ENCODE results near the gene CDH16.

- TF ChIP-seq, protein P1, sequence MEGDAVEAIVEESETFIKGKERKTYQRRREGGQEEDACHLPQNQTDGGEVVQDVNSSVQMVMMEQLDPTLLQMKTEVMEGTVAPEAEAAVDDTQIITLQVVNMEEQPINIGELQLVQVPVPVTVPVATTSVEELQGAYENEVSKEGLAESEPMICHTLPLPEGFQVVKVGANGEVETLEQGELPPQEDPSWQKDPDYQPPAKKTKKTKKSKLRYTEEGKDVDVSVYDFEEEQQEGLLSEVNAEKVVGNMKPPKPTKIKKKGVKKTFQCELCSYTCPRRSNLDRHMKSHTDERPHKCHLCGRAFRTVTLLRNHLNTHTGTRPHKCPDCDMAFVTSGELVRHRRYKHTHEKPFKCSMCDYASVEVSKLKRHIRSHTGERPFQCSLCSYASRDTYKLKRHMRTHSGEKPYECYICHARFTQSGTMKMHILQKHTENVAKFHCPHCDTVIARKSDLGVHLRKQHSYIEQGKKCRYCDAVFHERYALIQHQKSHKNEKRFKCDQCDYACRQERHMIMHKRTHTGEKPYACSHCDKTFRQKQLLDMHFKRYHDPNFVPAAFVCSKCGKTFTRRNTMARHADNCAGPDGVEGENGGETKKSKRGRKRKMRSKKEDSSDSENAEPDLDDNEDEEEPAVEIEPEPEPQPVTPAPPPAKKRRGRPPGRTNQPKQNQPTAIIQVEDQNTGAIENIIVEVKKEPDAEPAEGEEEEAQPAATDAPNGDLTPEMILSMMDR (IDR thresholded peaks at IDR 0.05; ENCODE audit: poor library complexity), result no peak
- no peak for TF ChIP-seq EZH2 (IDR thresholded peaks at IDR 0.05; ENCODE audit: borderline replicate concordance)
These were observed 28.3 kb upstream of the CDH16 start for GRCh38 chr16:66946974-66947301.

Data from hepatocyte (in vitro differentiated cells).